ENCODE measurements around the gene TPCN2. TPM values are rescaled to one million over a fixed set of nuclear protein-coding genes. Genes with fewer than 3 reads are reported as not detected.

TPCN2 gene
- total and polyA plus RNA-seq, 12 donors: 3.1 to 21.6 (median 10.4) TPM

DNA sequence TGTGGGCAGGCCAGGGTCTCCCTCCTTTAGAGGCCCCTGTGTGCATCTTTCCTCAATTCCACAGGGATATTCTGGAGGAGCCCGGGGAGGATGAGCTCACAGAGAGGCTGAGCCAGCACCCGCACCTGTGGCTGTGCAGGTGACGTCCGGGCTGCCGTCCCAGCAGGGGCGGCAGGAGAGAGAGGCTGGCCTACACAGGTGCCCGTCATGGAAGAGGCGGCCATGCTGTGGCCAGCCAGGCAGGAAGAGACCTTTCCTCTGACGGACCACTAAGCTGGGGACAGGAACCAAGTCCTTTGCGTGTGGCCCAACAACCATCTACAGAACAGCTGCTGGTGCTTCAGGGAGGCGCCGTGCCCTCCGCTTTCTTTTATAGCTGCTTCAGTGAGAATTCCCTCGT is 39.1 kb downstream of the TPCN2 start:
- Histone ChIP-seq H3K36me3 (replicated peaks in 1 of 2) (no peaks in the 10 kb centered on the region), H3K9me3 (replicated peaks in 1 of 3) (no peaks in the 10 kb centered on the region), H3K27me3 (no peaks in the 10 kb centered on the region), H3K4me3 (no peak overlapping the region), H3K27ac (no peak overlapping the region), H3K4me1 (replicated peaks in 1 of 2) (peaks cover 4 to 9% of the 10 kb centered on the region in 2 donors)
- no peak for TF ChIP-seq POLR2A (IDR thresholded peaks at IDR 0.05)
- no peak for TF ChIP-seq CTCF (IDR thresholded peaks at IDR 0.05)
- intact Hi-C loops (cut with DNase I): loop anchor here in 1 of 2 donors (10.0 kb wide), 1 partner anchor 153 kb away; no protein-coding TSS in a partner anchor
- WGBS, 4 donors: 82 to 100% (median 89%) methylated on average over 1 to 14 of the region's 14 CpGs
- DNase-seq: no peak

- Histone ChIP-seq H3K4me3 (no peak overlapping the region), H3K27ac (peak overlapping the region in 2 of 5 donors; percentile 5 to 52), H3K9me3 (replicated peaks in 1 of 3) (no peaks in the 10 kb centered on the region), H3K27me3 (no peaks in the 10 kb centered on the region), H3K4me1 (replicated peaks in 1 of 2) (peaks cover 4 to 9% of the 10 kb centered on the region in 2 donors), H3K36me3 (replicated peaks in 1 of 2) (no peaks in the 10 kb centered on the region)
- no peak for TF ChIP-seq POLR2A (IDR thresholded peaks at IDR 0.05)
- peak; percentile 50 to 69 (median 64) for TF ChIP-seq CTCF (IDR thresholded peaks at IDR 0.05)
- 38 to 57% (median 40%) methylated on average over 7 to 11 of the region's 11 CpGs for WGBS, 4 donors
- intact Hi-C loops (cut with DNase I): loop anchor here in 1 of 2 donors (10.0 kb wide), 1 partner anchor 154 kb away; no protein-coding TSS in a partner anchor
- DNase-seq: peak; percentile 66 to 88 (median 71)
Observed at GRCh38 chr11:69088676-69089146, 40.0 kb downstream of the TPCN2 start.

DNA sequence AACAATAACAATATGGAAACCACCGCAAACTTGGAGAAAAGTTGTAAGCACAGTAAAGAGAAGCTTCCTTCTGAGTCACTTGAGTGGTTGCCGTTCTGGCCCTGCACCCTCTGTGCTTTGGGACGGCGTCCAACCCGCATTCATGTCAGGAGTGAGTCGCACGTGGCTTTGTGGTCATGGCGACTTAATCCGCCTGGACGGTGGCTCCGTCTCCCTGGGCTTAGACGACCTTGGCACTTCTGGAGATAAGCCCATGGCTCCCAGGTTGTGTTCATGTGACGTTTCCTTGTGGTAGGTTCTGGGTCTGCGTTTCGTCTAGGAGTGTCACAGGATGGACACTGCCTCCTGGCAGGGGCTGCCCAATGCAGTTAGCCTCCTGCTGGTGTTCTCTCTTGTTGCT is 40.5 kb downstream of the TPCN2 start:
- H3K27ac ChIP-seq: peak overlapping the region in 2 of 5 donors; percentile 19 to 52

DNA sequence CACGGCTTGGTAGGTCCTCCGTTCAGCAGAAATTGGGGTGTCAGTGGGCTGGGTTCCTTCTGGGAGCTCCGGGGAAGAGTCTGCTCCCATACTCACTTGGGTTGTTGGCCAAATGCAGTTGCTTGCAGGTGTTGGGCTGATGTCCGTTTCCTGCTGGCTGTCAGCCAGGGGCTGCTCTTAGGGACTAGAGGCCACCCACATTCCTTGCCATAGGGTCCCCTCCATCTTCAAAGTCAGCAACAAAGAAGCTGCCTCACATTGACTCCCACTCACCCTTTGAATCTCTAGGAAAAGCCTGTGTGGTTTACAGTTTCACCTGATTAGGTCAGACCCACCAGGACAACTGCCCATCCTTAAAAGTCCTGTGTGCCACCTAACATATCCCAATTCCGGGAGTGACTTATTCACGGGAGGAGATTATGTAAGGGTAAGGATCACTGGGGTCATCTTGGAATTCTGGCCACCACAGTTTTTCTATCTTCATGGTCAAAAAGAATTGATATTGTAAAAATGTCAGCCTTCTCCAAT is 43.0 kb downstream of the TPCN2 start:
- Histone ChIP-seq H3K4me1 (replicated peaks in 1 of 2) (peaks cover 4 to 9% of the 10 kb centered on the region in 2 donors), H3K4me3 (no peak overlapping the region), H3K27me3 (no peaks in the 10 kb centered on the region), H3K9me3 (replicated peaks in 1 of 3) (no peaks in the 10 kb centered on the region), H3K27ac (no peak overlapping the region), H3K36me3 (replicated peaks in 1 of 2) (no peaks in the 10 kb centered on the region)
- TF ChIP-seq POLR2A (IDR thresholded peaks at IDR 0.05) (no peak), CTCF (IDR thresholded peaks at IDR 0.05) (no peak)
- DNase-seq: no peak
- WGBS, 4 donors: 93 to 97% (median 96%) methylated on average over 6 of the region's 6 CpGs
- intact Hi-C loops (cut with DNase I): no loop called here

More for the DNA sequence above, 40.5 kb downstream of the TPCN2 start:
- Histone ChIP-seq H3K4me1 (replicated peaks in 1 of 2) (peaks cover 4 to 9% of the 10 kb centered on the region in 2 donors), H3K36me3 (replicated peaks in 1 of 2) (no peaks in the 10 kb centered on the region), H3K27me3 (no peaks in the 10 kb centered on the region), H3K9me3 (replicated peaks in 1 of 3) (no peaks in the 10 kb centered on the region), H3K4me3 (no peak overlapping the region)
- 31 to 43% (median 40%) methylated on average over 7 to 15 of the region's 15 CpGs for WGBS, 4 donors
- TF ChIP-seq CTCF (IDR thresholded peaks at IDR 0.05) (peak in 2 of 6 experiments; percentile 13 to 17), POLR2A (IDR thresholded peaks at IDR 0.05) (no peak)
- peak; percentile 74 to 95 (median 93) for DNase-seq
- intact Hi-C loops (cut with DNase I): loop anchor here in 1 of 2 donors (10.0 kb wide), 1 partner anchor 154 kb away; no protein-coding TSS in a partner anchor
